NCI-H82 treated with DMSO at 0.1 percent for 48 hours (cell line): ENCODE results near the gene FRK.
"Not testable (repeated sequence)": the region's sequence is repeated elsewhere in the genome, so short reads cannot be mapped to it uniquely, and the experiment has no call there.

ENCODE experiments used
- DNase-seq: peaks from one replicate; lab custom pipeline; 2025; ENCODE audit not compliant: unreplicated experiment; lab: John Stamatoyannopoulos, UW

Gene FRK

GRCh38 chr6:115891111-115891669 lies 169.5 kb downstream of the FRK start:
- DNase-seq, result no peak

- DNase-seq, result no peak
Measured at GRCh38 chr6:115890238-115890637, 170.5 kb downstream of the FRK start.

- not testable (repeated sequence) for DNase-seq
Measured at GRCh38 chr6:115888687-115889470, 171.8 kb downstream of the FRK start.

GRCh38 chr6:115887891-115888290 lies 172.8 kb downstream of the FRK start:
- DNase-seq, result no peak

GRCh38 chr6:115885636-115886366 lies 174.9 kb downstream of the FRK start:
- no peak for DNase-seq

- no peak for DNase-seq
Measured at GRCh38 chr6:115882771-115883170, 177.9 kb downstream of the FRK start.

- DNase-seq, result no peak
Measured at GRCh38 chr6:115882174-115882573, 178.5 kb downstream of the FRK start.
